HG02884 (cell line): ENCODE data around the gene SMARCAD1.

ENCODE experiments used
- ATAC-seq: cut with Tn5 transposase; IDR thresholded peaks from one replicate; pipeline ENCODE4 v1.9.1; 2021; ENCODE audit warnings: mild to moderate bottlenecking, moderate library complexity; ENCODE audit not compliant: unreplicated experiment

The SMARCAD1 gene, protein sequence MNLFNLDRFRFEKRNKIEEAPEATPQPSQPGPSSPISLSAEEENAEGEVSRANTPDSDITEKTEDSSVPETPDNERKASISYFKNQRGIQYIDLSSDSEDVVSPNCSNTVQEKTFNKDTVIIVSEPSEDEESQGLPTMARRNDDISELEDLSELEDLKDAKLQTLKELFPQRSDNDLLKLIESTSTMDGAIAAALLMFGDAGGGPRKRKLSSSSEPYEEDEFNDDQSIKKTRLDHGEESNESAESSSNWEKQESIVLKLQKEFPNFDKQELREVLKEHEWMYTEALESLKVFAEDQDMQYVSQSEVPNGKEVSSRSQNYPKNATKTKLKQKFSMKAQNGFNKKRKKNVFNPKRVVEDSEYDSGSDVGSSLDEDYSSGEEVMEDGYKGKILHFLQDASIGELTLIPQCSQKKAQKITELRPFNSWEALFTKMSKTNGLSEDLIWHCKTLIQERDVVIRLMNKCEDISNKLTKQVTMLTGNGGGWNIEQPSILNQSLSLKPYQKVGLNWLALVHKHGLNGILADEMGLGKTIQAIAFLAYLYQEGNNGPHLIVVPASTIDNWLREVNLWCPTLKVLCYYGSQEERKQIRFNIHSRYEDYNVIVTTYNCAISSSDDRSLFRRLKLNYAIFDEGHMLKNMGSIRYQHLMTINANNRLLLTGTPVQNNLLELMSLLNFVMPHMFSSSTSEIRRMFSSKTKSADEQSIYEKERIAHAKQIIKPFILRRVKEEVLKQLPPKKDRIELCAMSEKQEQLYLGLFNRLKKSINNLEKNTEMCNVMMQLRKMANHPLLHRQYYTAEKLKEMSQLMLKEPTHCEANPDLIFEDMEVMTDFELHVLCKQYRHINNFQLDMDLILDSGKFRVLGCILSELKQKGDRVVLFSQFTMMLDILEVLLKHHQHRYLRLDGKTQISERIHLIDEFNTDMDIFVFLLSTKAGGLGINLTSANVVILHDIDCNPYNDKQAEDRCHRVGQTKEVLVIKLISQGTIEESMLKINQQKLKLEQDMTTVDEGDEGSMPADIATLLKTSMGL

DNA sequence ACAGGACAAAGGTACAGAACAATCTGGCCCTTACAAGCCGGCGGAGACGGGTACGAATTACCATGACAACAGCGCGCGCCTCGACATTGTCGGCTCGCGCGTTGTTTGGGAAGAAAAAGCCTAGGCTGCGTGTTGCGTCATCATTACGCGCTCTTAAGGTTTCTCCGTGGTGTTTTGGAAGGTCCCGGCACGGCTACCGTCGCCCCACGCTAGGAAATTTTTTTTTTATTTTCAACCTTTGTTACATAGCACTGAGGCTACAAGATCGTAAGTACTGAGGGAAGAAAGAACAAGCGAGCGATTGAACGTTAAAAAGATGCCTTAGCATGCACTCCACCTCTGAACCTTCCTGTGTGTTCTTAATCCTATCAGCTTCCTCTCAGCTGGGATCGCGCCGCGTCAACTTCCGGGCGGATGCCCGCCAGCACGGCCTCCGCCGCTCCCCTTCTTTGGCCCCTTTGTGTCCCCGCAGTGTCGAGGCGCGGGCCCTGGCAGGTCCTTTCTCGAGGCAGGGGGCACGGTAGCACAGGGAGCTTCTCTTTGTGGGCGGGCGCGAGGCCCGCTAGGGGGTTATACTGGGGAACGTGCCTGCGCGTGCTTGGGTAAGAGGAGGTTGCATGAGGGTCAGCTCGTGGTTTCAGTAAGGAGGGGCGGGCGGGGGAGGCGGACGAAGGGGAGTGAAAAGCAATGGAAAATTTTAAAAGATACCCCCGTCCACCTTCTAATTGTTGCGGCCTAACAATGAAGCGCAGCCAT is at the start of gene SMARCAD1:
Gene SMARCAD1 (plus strand): TSS at position 397 of the 756 bp plus-strand sequence. CDS start 530 bp downstream, outside the sequence.
- peak; percentile 92 for ATAC-seq

DNA sequence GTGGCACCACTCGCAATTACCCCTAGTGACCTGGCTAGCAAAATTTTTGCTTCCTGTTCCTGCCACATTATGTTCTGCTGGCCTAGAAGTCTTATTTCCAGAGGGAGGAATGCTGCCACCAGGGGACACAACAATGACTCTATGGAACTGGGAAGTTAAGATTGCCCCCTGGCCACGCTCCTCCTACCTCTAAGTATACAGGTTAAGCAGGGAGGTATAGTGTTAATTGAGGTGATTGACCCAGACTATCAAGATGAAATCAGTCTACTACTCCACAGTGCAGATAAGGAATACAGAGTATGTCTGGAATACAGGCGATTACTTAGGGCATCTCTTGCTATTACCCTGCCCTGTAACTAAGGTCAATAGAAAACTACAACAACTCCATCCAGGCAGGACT is 48.8 kb upstream of the SMARCAD1 start:
- ATAC-seq: no peak

DNA sequence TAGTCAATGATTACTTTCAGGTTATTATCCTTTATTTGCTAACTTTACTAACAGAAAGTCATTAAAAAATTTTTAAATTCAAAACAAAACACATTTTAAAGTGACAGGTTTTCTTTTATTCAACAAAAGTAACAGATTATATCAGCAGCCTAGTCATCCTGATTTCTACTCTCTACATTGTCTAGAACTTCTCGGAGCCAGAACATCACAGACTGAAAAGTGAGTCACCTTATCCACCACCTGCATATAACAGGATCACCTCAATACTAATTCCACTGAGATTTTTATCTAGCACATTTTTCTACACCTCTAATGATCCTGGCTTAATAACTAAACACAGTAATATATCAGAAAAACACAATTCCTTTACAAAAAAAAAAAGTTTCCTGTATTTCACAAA is 47.9 kb upstream of the SMARCAD1 start:
- no peak for ATAC-seq

DNA sequence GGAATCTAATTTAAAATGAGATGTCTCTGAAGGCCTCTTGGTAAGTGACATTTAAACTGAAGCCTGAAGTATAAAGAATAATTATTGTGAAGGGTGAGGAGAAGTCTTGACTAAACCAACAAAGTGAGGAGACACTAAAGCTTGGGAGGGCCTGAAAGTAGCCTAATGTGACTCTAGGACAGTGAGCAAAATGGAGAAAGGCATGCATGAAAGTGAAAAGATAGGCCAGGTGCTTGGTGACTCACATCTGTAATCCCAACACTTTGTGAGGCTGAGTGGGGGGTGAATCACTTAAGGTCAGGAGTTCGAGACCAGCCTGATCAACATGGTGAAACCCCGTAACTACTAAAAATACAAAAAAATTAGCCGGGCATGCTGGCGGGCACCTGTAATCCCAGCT is 46.9 kb upstream of the SMARCAD1 start:
- ATAC-seq: peak; percentile 67

DNA sequence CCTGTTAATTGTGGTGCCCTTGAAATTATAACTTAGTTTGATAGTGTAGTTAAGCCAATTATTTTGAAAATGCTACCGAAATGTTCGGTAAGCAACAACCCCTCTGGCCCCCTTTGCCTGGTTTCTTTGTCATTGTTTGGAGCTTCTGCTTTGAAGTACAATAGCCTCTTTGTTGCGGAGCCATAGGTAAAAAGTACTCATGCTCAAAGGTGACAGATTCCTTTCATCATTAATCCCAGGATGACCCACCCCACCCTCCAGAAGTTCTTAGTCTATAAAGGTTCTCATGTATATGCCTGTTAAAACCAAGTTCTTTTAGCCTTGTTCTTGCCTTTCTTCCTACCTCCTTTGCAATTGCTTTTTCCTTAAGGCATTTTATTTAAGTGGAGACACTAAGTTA is 42.4 kb upstream of the SMARCAD1 start:
- ATAC-seq: no peak

DNA sequence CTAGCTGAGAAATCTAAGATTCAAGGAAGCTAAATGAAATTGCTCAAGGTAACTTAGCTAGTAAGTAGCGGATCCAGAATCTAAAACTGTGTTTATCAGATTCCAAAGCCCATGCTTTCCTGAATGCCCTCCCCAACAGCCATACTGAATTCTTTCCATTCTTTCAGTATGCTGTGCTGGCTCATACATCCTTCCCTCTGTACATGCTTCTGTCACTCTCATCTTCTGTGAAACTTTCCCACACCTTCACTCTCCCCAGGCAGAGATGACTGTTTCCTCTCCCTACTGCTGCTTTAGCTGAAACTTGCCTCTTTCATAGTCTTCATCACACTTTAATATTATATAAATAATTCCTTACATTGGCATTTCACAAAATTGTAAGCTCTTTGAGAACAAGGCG is 39.3 kb upstream of the SMARCAD1 start:
- ATAC-seq: no peak

DNA sequence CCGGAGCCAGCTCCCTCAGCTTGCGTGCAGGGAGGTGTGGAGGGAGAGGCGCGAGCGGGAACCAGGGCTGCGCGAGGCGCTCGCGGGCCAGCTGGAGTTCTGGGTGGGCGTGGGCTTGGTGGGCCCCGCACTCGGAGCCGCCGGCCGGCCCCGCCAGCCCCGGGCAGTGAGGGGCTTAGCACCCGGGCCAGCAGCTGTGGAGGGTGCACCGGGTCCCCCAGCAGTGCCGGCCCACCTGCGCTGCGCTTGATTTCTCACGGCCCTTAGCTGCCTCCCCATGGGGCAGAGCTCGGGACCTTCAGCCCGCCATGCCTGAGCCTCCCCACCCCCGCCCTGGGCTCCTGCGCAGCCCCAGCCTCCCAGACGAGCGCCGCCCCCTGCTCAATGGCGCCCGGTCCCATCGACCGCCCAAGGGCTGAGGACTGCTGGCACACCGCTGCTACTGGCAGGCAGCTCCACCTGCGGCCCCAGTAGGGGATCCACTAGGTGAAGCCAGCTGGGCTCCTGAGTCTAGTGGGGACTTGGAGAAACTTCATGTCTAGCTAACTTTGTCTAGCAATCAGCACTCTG is 37.8 kb upstream of the SMARCAD1 start:
- ATAC-seq: no peak

DNA sequence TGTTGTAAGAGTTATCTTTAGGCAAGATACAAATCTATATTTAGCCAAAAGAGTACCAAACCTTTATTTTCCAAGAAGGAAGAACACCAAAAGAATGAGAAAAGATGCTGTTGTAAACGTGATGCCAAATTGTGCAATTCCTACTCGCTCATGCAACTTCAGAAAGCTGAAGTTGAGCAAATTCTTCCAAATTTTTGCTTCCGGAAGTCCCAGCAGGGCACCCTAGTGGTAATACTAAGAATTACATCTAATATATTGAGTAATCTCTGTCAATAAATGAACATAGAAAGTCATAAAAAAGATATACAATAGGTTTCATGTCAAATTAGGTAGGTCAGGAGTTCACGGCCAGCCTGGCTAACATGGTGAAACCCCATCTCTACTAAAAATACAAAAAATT is 36.0 kb upstream of the SMARCAD1 start:
- ATAC-seq: no peak

DNA sequence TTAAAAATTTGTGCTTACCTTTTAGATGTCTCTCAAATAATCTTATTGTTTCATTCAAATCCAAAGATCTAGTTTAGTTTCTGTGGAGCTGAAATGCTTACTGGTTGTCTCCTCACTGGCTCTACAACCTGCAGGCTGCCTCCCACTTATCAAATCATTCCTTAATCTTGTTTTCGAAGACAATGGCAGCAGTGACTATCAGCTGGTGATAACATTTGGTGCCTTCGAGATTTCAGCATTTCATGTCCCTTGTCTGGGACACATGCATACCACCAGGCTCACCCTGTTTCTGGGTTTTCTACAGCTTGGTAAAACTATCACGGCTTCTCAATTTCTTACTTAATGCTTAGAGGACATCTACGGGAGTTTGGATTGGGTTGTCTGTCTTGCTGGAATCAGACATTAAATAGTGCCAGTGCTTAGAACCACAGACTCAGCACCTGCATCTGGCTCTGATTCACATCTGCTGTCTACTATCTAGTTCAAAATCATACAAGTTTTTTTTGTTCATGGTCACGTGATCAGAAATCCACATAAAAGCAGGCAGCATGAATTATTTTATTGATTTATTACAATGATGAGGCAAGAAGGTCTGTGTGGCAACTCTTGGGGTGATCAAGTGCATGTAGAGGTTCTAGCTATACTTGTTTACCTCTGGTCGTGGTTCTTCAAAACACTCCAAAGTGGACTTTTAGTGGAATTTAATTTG is 32.0 kb upstream of the SMARCAD1 start:
- no peak for ATAC-seq

DNA sequence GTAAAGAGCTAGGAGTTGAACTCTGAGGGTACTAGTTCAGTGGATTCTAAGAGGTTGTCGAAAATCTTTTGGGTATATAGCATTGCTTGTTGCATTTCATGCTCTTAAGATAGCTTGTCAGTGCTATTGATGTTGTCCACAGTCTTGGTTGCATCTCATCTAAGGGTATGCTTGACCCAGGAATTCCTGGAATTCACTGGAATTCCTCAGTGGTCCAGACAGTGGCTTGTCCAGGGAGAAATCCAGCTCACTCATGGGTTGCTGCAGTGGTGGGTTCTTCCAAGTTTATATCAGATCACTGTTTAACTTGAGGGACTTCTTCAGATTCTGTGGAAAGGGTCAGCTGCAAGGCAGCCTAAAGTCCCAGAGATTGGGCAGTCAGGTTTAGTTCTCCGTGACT is 29.8 kb upstream of the SMARCAD1 start:
- no peak for ATAC-seq

DNA sequence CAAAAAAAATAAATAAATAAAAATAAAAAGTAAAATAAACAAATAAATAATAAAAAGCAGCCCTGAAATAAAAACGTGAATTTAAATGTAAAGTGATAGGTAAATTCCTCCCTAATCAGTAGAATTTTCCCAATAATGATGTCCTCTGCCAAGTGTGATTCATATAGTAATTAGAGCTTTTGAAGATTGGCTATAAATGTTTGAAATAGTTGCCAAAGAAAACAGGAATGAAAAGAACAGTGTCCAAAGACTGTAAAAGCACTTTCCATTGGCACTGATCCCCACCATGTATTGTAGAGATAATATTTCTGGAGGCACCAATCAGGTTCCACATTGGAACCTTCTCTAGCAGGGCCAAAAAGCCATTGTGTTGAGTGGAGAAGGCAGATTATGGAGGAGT is 25.9 kb upstream of the SMARCAD1 start:
- no peak for ATAC-seq

DNA sequence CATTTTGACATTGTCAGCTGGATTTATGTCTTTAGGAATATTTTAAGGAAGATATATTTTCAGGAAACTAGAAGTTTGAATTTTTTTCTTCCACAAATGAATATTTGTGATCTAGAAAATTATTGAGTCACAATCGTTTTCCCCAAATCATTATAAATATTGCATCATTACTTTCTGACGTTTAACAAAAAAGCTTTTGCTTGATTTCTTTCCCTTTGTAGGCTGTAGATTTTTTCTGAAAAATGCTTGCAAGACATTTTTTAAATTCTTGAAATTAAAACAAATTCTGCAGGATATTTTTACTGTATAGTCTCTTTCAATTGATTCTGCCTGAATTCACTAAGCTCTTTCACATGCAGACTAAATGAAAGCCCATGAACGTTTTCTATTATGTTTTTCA is 4.9 kb upstream of the SMARCAD1 start:
- no peak for ATAC-seq

DNA sequence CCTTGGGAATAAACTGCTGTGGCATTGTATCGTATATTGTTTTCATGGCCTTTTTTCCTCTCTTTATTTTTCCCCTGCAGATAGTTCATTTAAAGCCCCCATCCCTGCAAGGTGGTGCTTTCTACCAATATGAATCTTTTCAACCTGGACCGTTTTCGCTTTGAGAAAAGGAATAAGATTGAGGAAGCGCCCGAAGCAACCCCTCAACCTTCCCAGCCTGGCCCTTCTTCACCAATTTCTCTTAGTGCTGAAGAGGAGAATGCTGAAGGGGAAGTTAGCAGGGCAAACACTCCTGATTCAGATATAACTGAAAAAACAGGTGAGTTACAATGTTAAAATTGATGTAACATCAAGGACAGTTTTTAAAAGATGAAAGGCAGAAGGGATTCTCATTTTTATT is 601 bp downstream of the SMARCAD1 start:
- ATAC-seq: no peak

DNA sequence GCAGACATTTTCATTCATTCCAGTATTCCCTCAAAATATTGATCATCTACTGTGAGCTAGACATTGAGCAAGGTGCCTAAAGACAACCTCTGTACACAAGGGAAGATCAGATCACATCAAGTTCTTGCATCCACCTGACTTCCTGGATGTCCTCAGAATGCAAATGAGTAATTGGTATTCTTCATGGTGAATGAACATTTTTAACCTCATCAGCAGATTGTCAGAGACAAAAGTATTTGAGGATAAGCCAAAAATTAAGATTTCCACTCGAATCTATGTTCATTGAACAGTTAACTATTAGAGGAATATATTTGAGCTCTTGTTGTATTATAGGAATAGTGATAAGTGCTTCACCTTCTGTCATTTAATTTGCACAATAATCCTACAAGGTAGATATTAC is 1.3 kb downstream of the SMARCAD1 start:
- no peak for ATAC-seq

DNA sequence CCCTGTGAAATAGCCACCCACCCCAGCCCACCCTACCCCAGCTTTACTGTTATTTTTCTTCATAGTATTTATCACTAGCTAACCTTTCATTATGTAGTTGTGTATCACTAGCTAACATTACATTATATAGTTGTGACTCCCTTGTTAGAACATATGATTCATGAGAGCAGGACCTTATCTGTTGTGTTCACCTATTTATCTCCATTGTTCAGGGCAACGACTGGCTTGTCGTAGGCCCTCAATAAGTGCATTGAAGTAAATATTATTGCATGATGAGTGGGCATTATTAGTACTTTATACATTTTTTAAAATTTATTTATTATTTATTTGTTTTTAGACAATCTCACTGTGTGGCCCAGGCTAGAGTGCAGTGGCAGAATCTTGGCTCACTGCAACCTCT is 4.2 kb downstream of the SMARCAD1 start:
- no peak for ATAC-seq

DNA sequence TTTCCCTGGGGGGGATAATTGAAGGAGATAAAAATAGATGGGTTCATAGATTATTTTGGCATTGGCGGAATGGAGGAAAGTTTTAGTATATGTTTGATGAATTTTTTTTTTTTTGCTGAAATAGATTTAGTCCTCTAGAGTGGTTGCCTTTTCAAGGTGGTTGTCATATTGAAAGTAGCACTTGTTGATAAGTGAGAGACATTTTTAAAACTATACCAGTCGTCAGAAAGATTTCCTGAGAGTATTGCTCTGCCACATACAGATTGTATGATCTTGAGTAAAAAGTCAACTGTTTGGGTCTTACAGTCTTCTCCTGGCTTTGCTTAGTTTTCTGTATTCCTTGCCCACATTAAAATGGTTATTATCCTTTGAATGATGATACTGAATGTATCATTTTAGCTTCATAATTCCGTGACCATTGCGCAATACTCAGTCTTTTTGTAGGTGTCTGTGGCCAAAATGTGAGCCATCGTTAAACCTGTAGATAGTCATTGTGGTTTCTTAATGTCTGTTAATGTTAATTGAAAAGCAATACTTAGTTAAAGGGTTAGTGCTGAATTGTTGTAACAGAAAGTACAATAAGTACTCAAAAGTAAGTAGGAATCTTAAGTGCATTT is 7.1 kb downstream of the SMARCAD1 start:
- ATAC-seq: no peak

DNA sequence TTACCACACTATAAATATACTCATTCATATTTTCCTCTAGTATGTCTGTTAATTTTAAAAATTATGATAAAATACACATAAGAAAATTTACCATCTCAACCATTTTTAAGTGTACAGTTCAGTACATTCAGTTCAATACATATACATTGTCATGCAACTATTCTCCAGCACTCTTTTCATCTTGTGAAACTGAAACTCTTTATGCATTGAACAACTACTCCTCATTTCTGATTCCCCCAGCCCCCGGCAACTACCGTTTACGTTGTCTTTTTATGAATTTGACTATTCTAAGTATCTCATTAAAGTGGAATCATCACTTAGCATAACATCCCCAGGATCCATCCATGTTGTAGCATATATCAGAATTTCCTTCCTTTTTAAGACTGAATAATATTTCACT is 8.7 kb downstream of the SMARCAD1 start:
- no peak for ATAC-seq

DNA sequence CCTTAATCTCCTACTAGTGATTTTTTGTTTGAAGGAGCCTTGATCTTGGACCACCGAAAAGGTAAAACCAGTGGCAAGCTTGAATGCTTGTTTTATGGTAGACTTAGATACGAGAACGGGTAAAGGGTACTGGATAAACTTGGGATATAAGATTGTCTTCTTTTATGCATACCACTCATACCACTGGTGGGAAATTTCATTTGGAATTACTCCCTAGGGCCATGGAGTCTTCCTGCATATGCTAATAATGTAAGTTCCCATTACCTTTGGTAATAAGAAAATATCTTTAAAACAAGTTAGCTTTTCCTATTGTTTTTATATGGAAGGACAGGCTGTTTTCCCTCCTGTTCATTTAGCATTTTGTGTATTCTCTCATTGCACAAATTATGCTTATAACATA is 11.7 kb downstream of the SMARCAD1 start:
- ATAC-seq: no peak

DNA sequence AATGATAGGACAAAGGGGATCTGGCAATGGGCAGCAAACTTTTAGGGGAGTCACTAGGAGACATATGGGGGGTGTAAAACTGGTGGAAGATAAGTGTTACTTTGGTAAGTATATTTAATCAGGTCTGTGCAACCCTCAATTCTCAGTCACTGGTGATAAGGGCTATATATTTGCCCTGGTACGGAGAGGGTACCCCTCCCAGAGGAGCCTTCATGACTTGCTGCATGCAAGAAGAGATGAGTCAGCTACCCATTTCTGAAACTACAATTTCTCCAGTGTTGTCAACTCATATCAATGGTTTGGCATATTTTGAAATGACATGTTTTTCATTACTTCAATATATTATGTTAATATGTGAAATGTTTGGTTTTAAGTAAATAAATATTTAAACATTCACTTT is 14.3 kb downstream of the SMARCAD1 start:
- no peak for ATAC-seq

DNA sequence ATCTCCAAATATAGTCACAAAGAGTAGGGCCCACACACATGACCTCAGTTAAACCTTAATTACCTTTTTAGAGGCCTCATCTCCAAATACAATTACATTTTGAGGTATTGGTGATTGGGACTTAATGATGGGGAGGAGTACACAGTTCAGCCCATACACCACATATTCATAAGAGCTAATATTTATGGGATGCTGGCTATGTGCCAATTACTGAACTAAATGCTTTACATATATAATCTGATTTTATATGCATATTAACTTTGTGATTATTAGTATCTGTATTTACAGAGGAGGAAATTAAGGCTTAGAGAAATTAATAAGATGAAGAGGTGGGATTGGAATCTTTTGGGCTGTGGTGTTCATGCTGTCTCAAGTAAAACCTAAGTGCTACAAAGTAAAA is 17.8 kb downstream of the SMARCAD1 start:
- no peak for ATAC-seq
